Parathyroid adenoma (tissue), 2 donors: ENCODE measurements around the gene LRRIQ1.
"Not testable (repeated sequence)": the region's sequence is repeated elsewhere in the genome, so short reads cannot be mapped to it uniquely, and the experiment has no call there.

ENCODE experiments used
- H2AFZ ChIP-seq: fragments of 300-600 bp; sonication (generic); one replicate; pipeline ENCODE4 v1.7.0; 2017; ENCODE audit warnings: antibody characterized with exemption, mild to moderate bottlenecking
- H3K27ac ChIP-seq: fragments of 300-600 bp; sonication (generic); one replicate; pipeline ENCODE4 v1.7.0; 2017
- H3K27me3 ChIP-seq: fragments of 300-600 bp; sonication (generic); one replicate; pipeline ENCODE4 v1.7.0; 2017; ENCODE audit warnings: low read length; ENCODE audit not compliant: control insufficient read depth, insufficient read depth
- H3K36me3 ChIP-seq: fragments of 300-600 bp; sonication (generic); one replicate; pipeline ENCODE4 v1.7.0; 2017; ENCODE audit warnings: low read length; ENCODE audit not compliant: control insufficient read depth, insufficient read depth
- H3K4me1 ChIP-seq: fragments of 300-600 bp; sonication (generic); one replicate; pipeline ENCODE4 v1.7.0; 2017; ENCODE audit warnings: control low read depth
- H3K4me2 ChIP-seq: fragments of 300-600 bp; sonication (generic); one replicate; pipeline ENCODE4 v1.7.0; 2017; ENCODE audit warnings: low read length
- H3K4me3 ChIP-seq: fragments of 300-600 bp; sonication (generic); one replicate; pipeline ENCODE4 v1.7.0; 2017; ENCODE audit warnings: low read depth, low read length
- H3K79me2 ChIP-seq: fragments of 300-600 bp; sonication (generic); one replicate; pipeline ENCODE4 v1.7.0; 2017; ENCODE audit warnings: control low read depth
- H3K9ac ChIP-seq: fragments of 300-600 bp; sonication (generic); one replicate; pipeline ENCODE4 v1.7.0; 2017; ENCODE audit warnings: mild to moderate bottlenecking
- H3K9me3 ChIP-seq: fragments of 300-600 bp; sonication (generic); one replicate; pipeline ENCODE4 v1.7.0; 2017; ENCODE audit warnings: low read length; ENCODE audit not compliant: control insufficient read depth
- CTCF ChIP-seq: fragments of 300-600 bp; sonication (generic); IDR thresholded peaks from one replicate; pipeline ENCODE4 v1.7.0; 2017; ENCODE audit warnings: antibody characterized with exemption, mild to moderate bottlenecking
- donor health status: primary hyperparathyroidism.

Gene LRRIQ1

GRCh38 chr12:84998341-84998740, 37.8 kb upstream of the LRRIQ1 start:
- Histone ChIP-seq H3K4me1 (no peaks in the 10 kb centered on the region), H3K4me2 (no peak overlapping the region), H2AFZ (no peak overlapping the region), H3K9me3 (no peaks in the 10 kb centered on the region), H3K9ac (no peak overlapping the region), H3K36me3 (no peaks in the 10 kb centered on the region), H3K79me2 (no peaks in the 10 kb centered on the region), H3K27me3 (no peaks in the 10 kb centered on the region), H3K4me3 (no peak overlapping the region), H3K27ac (no peak overlapping the region)
- TF ChIP-seq CTCF = no peak

GRCh38 chr12:85000729-85001128, 35.4 kb upstream of the LRRIQ1 start:
- H2AFZ ChIP-seq = no peak overlapping the region
- H3K27ac ChIP-seq = no peak overlapping the region
- H3K4me1 ChIP-seq = no peaks in the 10 kb centered on the region
- no peak overlapping the region for H3K9ac ChIP-seq
- H3K27me3 ChIP-seq = no peaks in the 10 kb centered on the region
- no peaks in the 10 kb centered on the region for H3K36me3 ChIP-seq
- H3K4me3 ChIP-seq = no peak overlapping the region
- no peaks in the 10 kb centered on the region for H3K79me2 ChIP-seq
- no peak overlapping the region for H3K4me2 ChIP-seq
- no peaks in the 10 kb centered on the region for H3K9me3 ChIP-seq
- TF ChIP-seq CTCF = no peak

- Histone ChIP-seq H3K4me3 (no peak overlapping the region), H3K36me3 (no peaks in the 10 kb centered on the region), H3K79me2 (no peaks in the 10 kb centered on the region), H3K27ac (no peak overlapping the region), H3K4me2 (no peak overlapping the region), H3K9me3 (no peaks in the 10 kb centered on the region), H3K4me1 (no peaks in the 10 kb centered on the region), H3K9ac (no peak overlapping the region), H3K27me3 (no peaks in the 10 kb centered on the region), H2AFZ (no peak overlapping the region)
- no peak for TF ChIP-seq CTCF
These were observed 33.3 kb upstream of the LRRIQ1 start for GRCh38 chr12:85002778-85003296.

GRCh38 chr12:85004204-85004603, 31.9 kb upstream of the LRRIQ1 start:
- no peak overlapping the region for H3K4me3 ChIP-seq
- no peaks in the 10 kb centered on the region for H3K79me2 ChIP-seq
- H3K27me3 ChIP-seq = no peaks in the 10 kb centered on the region
- no peak overlapping the region for H3K9ac ChIP-seq
- H3K27ac ChIP-seq = no peak overlapping the region
- no peaks in the 10 kb centered on the region for H3K9me3 ChIP-seq
- no peak for TF ChIP-seq CTCF
- H3K4me1 ChIP-seq = no peaks in the 10 kb centered on the region
- no peaks in the 10 kb centered on the region for H3K36me3 ChIP-seq
- no peak overlapping the region for H2AFZ ChIP-seq
- H3K4me2 ChIP-seq = no peak overlapping the region

GRCh38 chr12:85005047-85005446, 31.1 kb upstream of the LRRIQ1 start:
- H3K9me3 ChIP-seq, H3K4me1 ChIP-seq, H3K4me3 ChIP-seq, H3K27ac ChIP-seq, H3K4me2 ChIP-seq, H2AFZ ChIP-seq, H3K36me3 ChIP-seq, H3K27me3 ChIP-seq, H3K79me2 ChIP-seq, H3K9ac ChIP-seq: not testable (repeated sequence)
